KMS-11 (cell line): ENCODE results near the gene THAP4.

Source experiments
- H2AFZ ChIP-seq: fragments of 200-600 bp; sonication (generic); 2 replicates; pipeline ENCODE4 v1.6.1; 2016; ENCODE audit warnings: antibody characterized with exemption, mixed run types, low read depth
- H3K27ac ChIP-seq: fragments of 200-600 bp; sonication (generic); 2 replicates; pipeline ENCODE4 v1.6.1; 2016; ENCODE audit warnings: mild to moderate bottlenecking, mixed run types
- H3K27me3 ChIP-seq: fragments of 200-600 bp; sonication (generic); 2 replicates; pipeline ENCODE4 v1.6.1; 2017; ENCODE audit warnings: mild to moderate bottlenecking, low read depth, mixed run types, moderate library complexity; ENCODE audit not compliant: insufficient read depth
- H3K36me3 ChIP-seq: fragments of 200-600 bp; sonication (generic); 2 replicates; pipeline ENCODE4 v1.6.1; 2017; ENCODE audit warnings: mild to moderate bottlenecking, mixed run types; ENCODE audit not compliant: insufficient read depth
- H3K4me1 ChIP-seq: fragments of 200-600 bp; sonication (generic); 2 replicates; pipeline ENCODE4 v1.6.1; 2016; ENCODE audit warnings: mild to moderate bottlenecking, low read depth, mixed run types; ENCODE audit not compliant: poor library complexity, severe bottlenecking
- H3K4me2 ChIP-seq: fragments of 200-600 bp; sonication (generic); 2 replicates; pipeline ENCODE4 v1.7.0; 2016; ENCODE audit warnings: mild to moderate bottlenecking, mixed run types
- H3K4me3 ChIP-seq: fragments of 200-600 bp; sonication (generic); IDR thresholded peaks from 2 replicates; pipeline ENCODE4 v1.6.1; 2017; ENCODE audit warnings: low read depth, low read length, mixed read lengths; ENCODE audit not compliant: insufficient read depth
- H3K79me2 ChIP-seq: fragments of 200-600 bp; sonication (generic); 2 replicates; pipeline ENCODE4 v1.6.1; 2016; ENCODE audit warnings: low read depth, mixed run types; ENCODE audit not compliant: insufficient read depth
- H3K9ac ChIP-seq: fragments of 200-600 bp; sonication (generic); 2 replicates; pipeline ENCODE4 v1.6.1; 2016; ENCODE audit warnings: mild to moderate bottlenecking, mixed run types
- H4K20me1 ChIP-seq: fragments of 200-600 bp; sonication (generic); 2 replicates; pipeline ENCODE4 v1.6.1; 2016; ENCODE audit warnings: mild to moderate bottlenecking, mixed run types; ENCODE audit not compliant: insufficient read depth
- CTCF ChIP-seq: fragments of 200-600 bp; sonication (generic); conservative IDR thresholded peaks from 2 replicates; pipeline ENCODE4 v1.6.1; 2017; ENCODE audit warnings: low read depth, mild to moderate bottlenecking, antibody characterized with exemption, low read length, moderate library complexity, mixed read lengths

The THAP4 gene

GRCh38 chr2:241675885-241676284 lies 38.9 kb upstream of the THAP4 start:
- H3K36me3 ChIP-seq = no peaks in the 10 kb centered on the region
- no peak overlapping the region for H3K27ac ChIP-seq

GRCh38 chr2:241673797-241674725 lies 37.1 kb upstream of the THAP4 start:
- Histone ChIP-seq H3K27ac (no peak overlapping the region), H3K79me2 (no peaks in the 10 kb centered on the region), H3K4me3 (no peak overlapping the region), H3K9ac (no peak overlapping the region), H2AFZ (no peak overlapping the region), H3K4me1 (peaks cover 13% of the 10 kb centered on the region), H4K20me1 (no peaks in the 10 kb centered on the region), H3K36me3 (no peaks in the 10 kb centered on the region), H3K4me2 (no peak overlapping the region), H3K27me3 (no peaks in the 10 kb centered on the region)
- TF ChIP-seq CTCF = no peak

More at GRCh38 chr2:241675885-241676284, 38.9 kb upstream of the THAP4 start:
- Histone ChIP-seq H3K4me2 (no peak overlapping the region), H3K27me3 (no peaks in the 10 kb centered on the region), H3K79me2 (no peaks in the 10 kb centered on the region), H3K9ac (no peak overlapping the region), H2AFZ (no peak overlapping the region), H3K4me1 (peaks cover 13% of the 10 kb centered on the region), H3K4me3 (no peak overlapping the region), H4K20me1 (no peaks in the 10 kb centered on the region)
- no peak for TF ChIP-seq CTCF

- Histone ChIP-seq H3K4me1 (peaks cover 13% of the 10 kb centered on the region), H3K36me3 (no peaks in the 10 kb centered on the region), H3K4me3 (no peak overlapping the region), H2AFZ (no peak overlapping the region), H3K27me3 (no peaks in the 10 kb centered on the region), H3K4me2 (no peak overlapping the region), H3K9ac (no peak overlapping the region), H3K27ac (no peak overlapping the region), H4K20me1 (no peaks in the 10 kb centered on the region), H3K79me2 (no peaks in the 10 kb centered on the region)
- TF ChIP-seq CTCF = no peak
Measured at GRCh38 chr2:241673189-241673663, 36.3 kb upstream of the THAP4 start.

GRCh38 chr2:241672243-241673188 lies 35.6 kb upstream of the THAP4 start:
- TF ChIP-seq CTCF = no peak
- H2AFZ ChIP-seq = no peak overlapping the region
- H3K27ac ChIP-seq = no peak overlapping the region
- H3K9ac ChIP-seq = no peak overlapping the region
- H3K79me2 ChIP-seq = no peaks in the 10 kb centered on the region
- H4K20me1 ChIP-seq = no peaks in the 10 kb centered on the region
- no peak overlapping the region for H3K4me3 ChIP-seq
- H3K4me1 ChIP-seq = peaks cover 13% of the 10 kb centered on the region
- no peaks in the 10 kb centered on the region for H3K36me3 ChIP-seq
- no peak overlapping the region for H3K4me2 ChIP-seq
- no peaks in the 10 kb centered on the region for H3K27me3 ChIP-seq
